ENCODE results near the gene CITED2. TPM values are rescaled to one million over a fixed set of nuclear protein-coding genes. Genes with fewer than 3 reads are reported as not detected.
A peak's percentile ranks its signal among the peaks of the same experiment; 100 is the strongest.

CITED2 gene
- total and polyA plus RNA-seq, 2 donors = 32.4 to 70.8 TPM

- WGBS = 10% methylated on average over 11 of the region's 11 CpGs
These were observed 1.5 kb upstream of the CITED2 start for GRCh38 chr6:139376017-139376330.

GRCh38 chr6:139375226-139376016, 973 bp upstream of the CITED2 start:
- Histone ChIP-seq H3K27ac (ENCODE audit: low read depth) (peak overlapping the region; percentile 91), H3K4me3 (ENCODE audit: low read depth, low read length) (peak overlapping the region; percentile 84), H3K4me1 (ENCODE audit: insufficient read depth) (no peaks in the 10 kb centered on the region), H3K36me3 (ENCODE audit: insufficient read depth) (no peaks in the 10 kb centered on the region)
- DNase-seq (ENCODE audit: extremely low spot score) = peak; percentile 89
- under 1% methylated on average over 44 of the region's 44 CpGs for WGBS

More at GRCh38 chr6:139376017-139376330, 1.5 kb upstream of the CITED2 start:
- DNase-seq (ENCODE audit: extremely low spot score) = no peak
- H3K27ac ChIP-seq (ENCODE audit: low read depth) = peak overlapping the region; percentile 91
- peak overlapping the region; percentile 84 for H3K4me3 ChIP-seq (ENCODE audit: low read depth, low read length)
- H3K4me1 ChIP-seq (ENCODE audit: insufficient read depth) = no peaks in the 10 kb centered on the region
- H3K36me3 ChIP-seq (ENCODE audit: insufficient read depth) = no peaks in the 10 kb centered on the region

- H3K27ac ChIP-seq (ENCODE audit: low read depth) = peak overlapping the region; percentile 81
- DNase-seq (ENCODE audit: extremely low spot score) = no peak
- WGBS = under 1% methylated on average over 25 of the region's 25 CpGs
- no peaks in the 10 kb centered on the region for H3K4me1 ChIP-seq (ENCODE audit: insufficient read depth)
- H3K4me3 ChIP-seq (ENCODE audit: low read depth, low read length) = peak overlapping the region; percentile 84
- H3K36me3 ChIP-seq (ENCODE audit: insufficient read depth) = no peaks in the 10 kb centered on the region
These were observed 506 bp downstream of the CITED2 start for GRCh38 chr6:139373928-139374356.

DNA sequence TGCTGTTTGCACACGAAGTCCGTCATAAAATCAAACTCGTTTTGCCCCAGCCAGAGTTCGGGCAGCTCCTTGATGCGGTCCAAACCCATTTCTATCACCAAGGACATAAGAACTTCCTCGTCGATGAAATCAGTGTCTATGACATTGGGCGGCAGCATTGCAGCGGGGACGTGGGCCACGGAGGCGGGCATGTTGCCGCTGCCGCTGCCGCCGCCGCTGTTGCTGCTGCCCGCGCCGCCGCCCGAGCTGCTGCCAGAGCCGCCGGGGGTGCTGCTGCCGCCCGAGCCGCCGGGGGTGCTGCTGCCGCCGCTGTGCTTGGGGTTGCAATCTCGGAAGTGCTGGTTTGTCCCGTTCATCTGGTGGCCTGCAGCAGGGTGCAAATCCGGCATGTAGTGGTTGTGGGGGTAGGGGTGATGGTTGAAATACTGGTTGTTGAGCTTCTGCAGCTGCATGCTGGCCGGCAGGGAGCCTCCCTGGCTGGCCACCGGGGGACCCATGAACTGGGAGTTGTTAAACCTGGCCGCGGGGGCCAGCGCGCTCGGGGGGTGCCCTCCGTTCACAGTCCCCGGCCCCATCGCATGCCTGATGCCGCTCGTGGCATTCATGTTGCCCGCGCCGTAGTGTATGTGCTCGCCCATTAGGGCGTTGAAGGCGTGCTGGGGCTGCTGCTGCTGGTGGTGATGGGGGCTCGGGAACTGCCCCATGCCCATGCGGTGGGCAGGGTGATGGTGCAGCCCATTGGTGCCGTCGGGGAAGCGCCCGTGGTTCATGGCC, 1.1 kb downstream of the CITED2 start:
- WGBS = under 1% methylated on average over 57 of the region's 57 CpGs
- Histone ChIP-seq H3K4me1 (ENCODE audit: insufficient read depth) (no peaks in the 10 kb centered on the region), H3K27ac (ENCODE audit: low read depth) (peak overlapping the region; percentile 81), H3K36me3 (ENCODE audit: insufficient read depth) (no peaks in the 10 kb centered on the region), H3K4me3 (ENCODE audit: low read depth, low read length) (peak overlapping the region; percentile 84)
- DNase-seq (ENCODE audit: extremely low spot score) = no peak

DNA sequence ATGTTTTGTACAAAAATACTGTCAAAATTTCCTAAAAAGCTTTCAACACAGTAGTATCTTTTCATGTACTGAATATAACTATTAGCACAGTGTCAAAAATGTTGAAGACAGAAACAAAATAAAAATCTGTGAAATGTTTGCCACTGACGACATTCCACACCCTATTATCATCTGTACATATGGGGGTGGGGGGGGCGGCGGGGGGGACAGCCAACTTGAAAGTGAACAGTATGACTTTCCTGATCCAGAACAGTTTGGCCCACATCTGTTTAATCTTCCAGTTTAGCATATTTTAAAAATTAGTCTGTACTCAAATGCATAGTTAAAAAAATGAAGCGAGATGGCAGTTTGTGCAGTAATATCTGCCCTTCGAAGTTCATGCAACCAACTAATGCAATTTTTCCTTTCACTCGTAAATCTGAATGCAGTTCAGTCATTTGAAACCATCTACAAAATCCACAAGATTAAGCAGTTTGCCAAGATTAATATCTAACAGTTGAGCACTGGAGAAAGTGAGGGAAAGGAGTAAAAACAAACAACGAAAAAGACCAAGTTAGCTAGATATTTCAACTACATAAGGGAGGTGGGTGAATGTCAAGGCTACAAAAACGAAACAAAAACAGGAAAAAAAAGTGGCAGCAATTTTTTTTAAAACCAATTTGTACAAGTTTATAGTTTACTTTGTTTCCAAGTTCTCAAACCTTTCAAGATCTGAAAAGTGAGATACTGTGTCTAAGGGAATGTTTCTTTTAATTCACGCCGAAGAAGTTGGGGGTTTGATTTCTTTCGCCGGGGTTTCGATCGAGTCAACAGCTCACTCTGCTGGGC, 1.9 kb downstream of the CITED2 start:
- no peak for DNase-seq (ENCODE audit: extremely low spot score)
- no peaks in the 10 kb centered on the region for H3K4me1 ChIP-seq (ENCODE audit: insufficient read depth)
- no peaks in the 10 kb centered on the region for H3K36me3 ChIP-seq (ENCODE audit: insufficient read depth)
- peak overlapping the region; percentile 84 for H3K4me3 ChIP-seq (ENCODE audit: low read depth, low read length)
- WGBS = 2% methylated on average over 14 of the region's 14 CpGs
- peak overlapping the region; percentile 81 for H3K27ac ChIP-seq (ENCODE audit: low read depth)

GRCh38 chr6:139371421-139372203, 2.8 kb downstream of the CITED2 start:
- H3K36me3 ChIP-seq (ENCODE audit: insufficient read depth) = no peaks in the 10 kb centered on the region
- no peak overlapping the region for H3K27ac ChIP-seq (ENCODE audit: low read depth)
- 51% methylated on average over 3 of the region's 3 CpGs for WGBS
- DNase-seq (ENCODE audit: extremely low spot score) = no peak
- H3K4me3 ChIP-seq (ENCODE audit: low read depth, low read length) = peak overlapping the region; percentile 84
- no peaks in the 10 kb centered on the region for H3K4me1 ChIP-seq (ENCODE audit: insufficient read depth)

- H3K36me3 ChIP-seq (ENCODE audit: insufficient read depth) = no peaks in the 10 kb centered on the region
- H3K4me1 ChIP-seq (ENCODE audit: insufficient read depth) = no peaks in the 10 kb centered on the region
- WGBS = 78% methylated on average over 3 of the region's 3 CpGs
- no peak overlapping the region for H3K27ac ChIP-seq (ENCODE audit: low read depth)
- no peak for DNase-seq (ENCODE audit: extremely low spot score)
- no peak overlapping the region for H3K4me3 ChIP-seq (ENCODE audit: low read depth, low read length)
These were observed 3.5 kb downstream of the CITED2 start for GRCh38 chr6:139370999-139371345.

GRCh38 chr6:139370283-139370998, 4.0 kb downstream of the CITED2 start:
- H3K4me3 ChIP-seq (ENCODE audit: low read depth, low read length) = peak overlapping the region; percentile 10
- H3K4me1 ChIP-seq (ENCODE audit: insufficient read depth) = no peaks in the 10 kb centered on the region
- no peaks in the 10 kb centered on the region for H3K36me3 ChIP-seq (ENCODE audit: insufficient read depth)
- no peak overlapping the region for H3K27ac ChIP-seq (ENCODE audit: low read depth)
- WGBS = 19% methylated on average over 5 of the region's 5 CpGs
- DNase-seq (ENCODE audit: extremely low spot score) = no peak

DNA sequence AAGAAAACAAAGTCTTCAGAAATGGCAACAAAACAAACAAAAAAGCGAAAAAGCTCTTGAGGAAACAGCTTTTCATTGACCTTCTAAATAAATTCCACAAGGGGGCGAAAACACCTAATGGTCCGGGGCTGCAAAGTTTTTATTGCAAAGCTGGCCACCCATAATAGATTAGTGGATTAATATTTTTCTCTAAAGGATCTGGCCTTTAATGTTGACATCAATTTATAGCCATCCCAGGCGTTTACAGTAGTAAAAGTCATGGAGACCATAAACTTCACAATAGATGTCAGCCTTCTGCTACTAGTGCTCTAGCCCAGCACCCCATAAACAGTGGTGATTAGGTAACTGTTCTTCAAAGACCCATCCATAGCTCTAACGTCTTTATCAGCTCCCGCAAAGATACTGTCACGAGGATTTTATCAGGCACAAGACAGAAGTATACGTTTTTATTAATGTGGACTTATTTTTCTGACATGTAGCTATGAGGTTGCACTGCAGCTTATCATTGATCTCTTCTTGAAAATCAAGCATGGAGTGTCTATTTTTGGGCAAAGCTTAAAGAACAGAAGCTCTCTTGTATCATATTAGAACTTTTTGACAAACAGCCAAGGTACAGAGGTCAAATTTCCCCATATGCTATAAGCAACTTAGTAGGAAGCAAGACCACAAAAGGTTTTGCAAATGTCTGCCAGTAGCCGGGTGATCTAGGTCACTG, 4.7 kb downstream of the CITED2 start:
- Histone ChIP-seq H3K4me1 (ENCODE audit: insufficient read depth) (no peaks in the 10 kb centered on the region), H3K4me3 (ENCODE audit: low read depth, low read length) (peak overlapping the region; percentile 10), H3K36me3 (ENCODE audit: insufficient read depth) (no peaks in the 10 kb centered on the region), H3K27ac (ENCODE audit: low read depth) (no peak overlapping the region)
- WGBS = 14% methylated on average over 9 of the region's 9 CpGs
- DNase-seq (ENCODE audit: extremely low spot score) = no peak

DNA sequence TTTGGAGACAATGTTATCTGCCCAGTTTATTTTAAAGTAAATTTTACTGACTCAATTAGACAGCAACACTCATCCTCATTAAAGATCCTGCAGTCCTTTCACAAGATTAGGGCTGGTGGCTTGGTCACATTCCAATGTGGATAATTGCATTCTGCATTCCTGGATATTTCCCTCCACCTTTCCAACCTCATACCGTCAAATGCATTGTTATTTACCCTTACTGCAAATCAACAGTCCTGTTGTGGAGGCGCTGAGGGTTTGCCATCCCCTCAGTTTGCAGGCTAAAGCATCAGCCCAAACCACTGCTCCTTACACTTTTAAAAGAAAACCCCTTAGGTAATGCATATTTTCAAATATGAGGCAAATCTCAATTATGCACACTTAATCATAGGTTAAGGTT, 5.4 kb downstream of the CITED2 start:
- Histone ChIP-seq H3K4me3 (ENCODE audit: low read depth, low read length) (no peak overlapping the region), H3K4me1 (ENCODE audit: insufficient read depth) (no peaks in the 10 kb centered on the region), H3K36me3 (ENCODE audit: insufficient read depth) (no peaks in the 10 kb centered on the region), H3K27ac (ENCODE audit: low read depth) (no peak overlapping the region)
- DNase-seq (ENCODE audit: extremely low spot score) = no peak
- 68% methylated on average over 2 of the region's 2 CpGs for WGBS

GRCh38 chr6:139368661-139369060, 5.8 kb downstream of the CITED2 start:
- Histone ChIP-seq H3K36me3 (ENCODE audit: insufficient read depth) (no peaks in the 10 kb centered on the region), H3K4me1 (ENCODE audit: insufficient read depth) (no peaks in the 10 kb centered on the region), H3K27ac (ENCODE audit: low read depth) (no peak overlapping the region), H3K4me3 (ENCODE audit: low read depth, low read length) (no peak overlapping the region)
- no peak for DNase-seq (ENCODE audit: extremely low spot score)
- 96% methylated on average over 1 of the region's 1 CpG for WGBS

DNA sequence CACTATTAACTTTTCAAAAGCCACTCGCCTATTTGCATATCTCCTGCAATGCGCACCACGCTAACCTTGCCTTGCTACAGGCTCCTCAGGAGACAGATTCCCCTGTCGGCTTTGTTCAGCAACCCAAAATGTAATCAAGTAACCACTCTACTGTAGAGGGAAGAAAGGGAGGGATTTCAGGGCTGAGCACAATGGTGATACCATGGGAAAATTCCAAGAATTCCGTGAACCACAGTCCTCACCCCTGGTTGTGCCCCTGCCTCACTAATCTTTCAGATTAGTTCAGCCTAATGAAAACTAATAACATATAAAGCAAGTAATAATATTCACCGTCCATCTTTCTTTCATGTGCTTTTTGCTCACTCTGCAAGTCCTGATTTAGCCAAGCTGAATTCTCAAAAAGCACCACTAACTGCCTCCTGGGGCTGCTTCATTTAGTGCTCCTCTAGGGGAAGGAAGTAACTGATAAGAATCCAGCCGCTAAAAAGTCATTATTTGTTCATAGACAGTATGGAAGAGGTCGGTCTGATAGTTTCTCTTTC, 6.6 kb downstream of the CITED2 start:
- H3K4me3 ChIP-seq (ENCODE audit: low read depth, low read length) = no peak overlapping the region
- no peak for DNase-seq (ENCODE audit: extremely low spot score)
- no peak overlapping the region for H3K27ac ChIP-seq (ENCODE audit: low read depth)
- no peaks in the 10 kb centered on the region for H3K4me1 ChIP-seq (ENCODE audit: insufficient read depth)
- 80% methylated on average over 8 of the region's 8 CpGs for WGBS
- no peaks in the 10 kb centered on the region for H3K36me3 ChIP-seq (ENCODE audit: insufficient read depth)
